ENCODE measurements around the gene SDHAF4.

DNA sequence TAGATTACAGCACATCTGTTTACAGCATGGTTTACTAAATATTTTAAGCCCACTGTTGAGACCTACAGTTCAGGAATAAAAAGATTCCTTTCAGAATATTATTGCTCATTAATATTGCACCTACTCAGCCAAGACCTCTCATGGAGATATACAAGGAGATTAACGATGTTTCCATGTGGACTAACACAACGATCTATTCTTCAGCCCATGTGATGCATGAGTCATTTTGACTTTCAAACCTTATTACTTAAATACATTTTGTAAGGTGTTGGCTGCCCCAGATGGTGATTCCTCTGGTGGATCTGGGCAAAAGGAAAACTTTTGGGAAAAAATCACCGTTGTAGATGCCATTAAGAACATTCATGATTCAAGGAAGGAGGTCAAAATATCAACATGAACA is 48.0 kb upstream of the SDHAF4 start:
- TF ChIP-seq, protein P1, sequence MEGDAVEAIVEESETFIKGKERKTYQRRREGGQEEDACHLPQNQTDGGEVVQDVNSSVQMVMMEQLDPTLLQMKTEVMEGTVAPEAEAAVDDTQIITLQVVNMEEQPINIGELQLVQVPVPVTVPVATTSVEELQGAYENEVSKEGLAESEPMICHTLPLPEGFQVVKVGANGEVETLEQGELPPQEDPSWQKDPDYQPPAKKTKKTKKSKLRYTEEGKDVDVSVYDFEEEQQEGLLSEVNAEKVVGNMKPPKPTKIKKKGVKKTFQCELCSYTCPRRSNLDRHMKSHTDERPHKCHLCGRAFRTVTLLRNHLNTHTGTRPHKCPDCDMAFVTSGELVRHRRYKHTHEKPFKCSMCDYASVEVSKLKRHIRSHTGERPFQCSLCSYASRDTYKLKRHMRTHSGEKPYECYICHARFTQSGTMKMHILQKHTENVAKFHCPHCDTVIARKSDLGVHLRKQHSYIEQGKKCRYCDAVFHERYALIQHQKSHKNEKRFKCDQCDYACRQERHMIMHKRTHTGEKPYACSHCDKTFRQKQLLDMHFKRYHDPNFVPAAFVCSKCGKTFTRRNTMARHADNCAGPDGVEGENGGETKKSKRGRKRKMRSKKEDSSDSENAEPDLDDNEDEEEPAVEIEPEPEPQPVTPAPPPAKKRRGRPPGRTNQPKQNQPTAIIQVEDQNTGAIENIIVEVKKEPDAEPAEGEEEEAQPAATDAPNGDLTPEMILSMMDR (IDR thresholded peaks at IDR 0.05 in 2 of 3, conservative IDR thresholded peaks at IDR 0.05 in 1 of 3; ENCODE audit: control insufficient read depth in 2 of 3, extremely low read depth in 1 of 3, insufficient read depth in 1 of 3, low read depth in 3 of 3, low read length in 3 of 3) = no peak
- TF ChIP-seq NBN (IDR thresholded peaks at IDR 0.05) = no peak
- no peak for TF ChIP-seq EZH2 (IDR thresholded peaks at IDR 0.05; ENCODE audit: borderline replicate concordance, control insufficient read depth, low read depth, low read length)
- TF ChIP-seq CEBPB (IDR thresholded peaks at IDR 0.05; ENCODE audit: borderline replicate concordance in 1 of 2, low read depth in 2 of 2, low read length in 2 of 2) = no peak
- no peak for TF ChIP-seq FOS (IDR thresholded peaks at IDR 0.05; ENCODE audit: borderline replicate concordance, extremely low read depth, insufficient read length)
- TF ChIP-seq MTA3 (IDR thresholded peaks at IDR 0.05; ENCODE audit: borderline replicate concordance, low read length) = no peak
- TF ChIP-seq HDAC6 (IDR thresholded peaks at IDR 0.05; ENCODE audit: unreplicated experiment) = no peak
- TF ChIP-seq POLR2AphosphoS5 (IDR thresholded peaks at IDR 0.05; ENCODE audit: low read length) = no peak
- TF ChIP-seq SIN3A (IDR thresholded peaks at IDR 0.05; ENCODE audit: low read depth, low read length) = no peak
- no peak for TF ChIP-seq BCL11A (IDR thresholded peaks at IDR 0.05; ENCODE audit: low read depth, low read length)
